ENCODE data around the gene SLK. TPM values are rescaled to one million over a fixed set of nuclear protein-coding genes. Genes with fewer than 3 reads are reported as not detected.

SLK gene
- total RNA-seq, result 26.8 and 27.4 TPM in 2 replicates

- intact Hi-C loops (cut with micrococcal nuclease), result loop anchor here (1.0 to 2.0 kb wide), 5 partner anchors 16 to 154 kb away; partner anchors contain the start of gene STN1
These were observed at the start of gene SLK for GRCh38 chr10:103966671-103967447. Gene SLK, plus strand, starts transcription at chr10:103967140. Its CDS starts 606 bp downstream, at chr10:103967746.

GRCh38 chr10:103917302-103918052 is 49.5 kb upstream of the SLK start:
- intact Hi-C loops (cut with micrococcal nuclease), result loop anchor here (1.0 kb wide), 4 partner anchors 9 to 352 kb away; partner anchors contain the start of genes GSTO2 and SLK

- intact Hi-C loops (cut with micrococcal nuclease), result loop anchor here (1.0 kb wide), 4 partner anchors 10 to 351 kb away; partner anchors contain the start of genes GSTO2 and SLK
These were observed 48.7 kb upstream of the SLK start, which contains the start of gene STN1 for GRCh38 chr10:103918053-103918846. Gene STN1, minus strand, starts transcription at chr10:103918184. Its CDS starts 590 bp downstream, at chr10:103917594.

- intact Hi-C loops (cut with micrococcal nuclease), result no loop called here
These were observed 47.3 kb upstream of the SLK start for GRCh38 chr10:103919648-103920025.

GRCh38 chr10:103921248-103921647 is 45.7 kb upstream of the SLK start:
- intact Hi-C loops (cut with micrococcal nuclease), result loop anchor here (1.0 kb wide), 1 partner anchor 33 kb away; no protein-coding TSS in a partner anchor

- intact Hi-C loops (cut with micrococcal nuclease), result loop anchor here (1.0 kb wide), 1 partner anchor 33 kb away; no protein-coding TSS in a partner anchor
These were observed 45.2 kb upstream of the SLK start for GRCh38 chr10:103921750-103922195.

GRCh38 chr10:103922659-103923058 is 44.3 kb upstream of the SLK start:
- intact Hi-C loops (cut with micrococcal nuclease), result no loop called here

- intact Hi-C loops (cut with micrococcal nuclease), result no loop called here
These were observed 43.4 kb upstream of the SLK start for GRCh38 chr10:103923502-103923901.

- intact Hi-C loops (cut with micrococcal nuclease), result no loop called here
These were observed 41.3 kb upstream of the SLK start for GRCh38 chr10:103925591-103925990.

- intact Hi-C loops (cut with micrococcal nuclease), result no loop called here
These were observed 40.1 kb upstream of the SLK start for GRCh38 chr10:103926722-103927319.

GRCh38 chr10:103928784-103929183 is 38.2 kb upstream of the SLK start:
- intact Hi-C loops (cut with micrococcal nuclease), result no loop called here

GRCh38 chr10:103929381-103929921 is 37.5 kb upstream of the SLK start:
- intact Hi-C loops (cut with micrococcal nuclease), result no loop called here

GRCh38 chr10:103930449-103930848 is 36.5 kb upstream of the SLK start:
- intact Hi-C loops (cut with micrococcal nuclease), result no loop called here

GRCh38 chr10:103930881-103931280 is 36.1 kb upstream of the SLK start:
- intact Hi-C loops (cut with micrococcal nuclease), result no loop called here

GRCh38 chr10:103931603-103932002 is 35.3 kb upstream of the SLK start:
- intact Hi-C loops (cut with micrococcal nuclease), result no loop called here

GRCh38 chr10:103932271-103932670 is 34.7 kb upstream of the SLK start:
- intact Hi-C loops (cut with micrococcal nuclease), result no loop called here

GRCh38 chr10:103932971-103933370 is 34.0 kb upstream of the SLK start:
- intact Hi-C loops (cut with micrococcal nuclease), result no loop called here

GRCh38 chr10:103933557-103934121 is 33.3 kb upstream of the SLK start:
- intact Hi-C loops (cut with micrococcal nuclease), result no loop called here

- intact Hi-C loops (cut with micrococcal nuclease), result no loop called here
These were observed 32.6 kb upstream of the SLK start for GRCh38 chr10:103934308-103934707.

GRCh38 chr10:103936022-103936421 is 30.9 kb upstream of the SLK start:
- intact Hi-C loops (cut with micrococcal nuclease), result no loop called here
